ENCODE data around the gene MSI2.
A peak's percentile ranks its signal among the peaks of the same experiment; 100 is the strongest.
"Not testable (repeated sequence)": the region's sequence is repeated elsewhere in the genome, so short reads cannot be mapped to it uniquely, and the experiment has no call there.

Gene MSI2

DNA sequence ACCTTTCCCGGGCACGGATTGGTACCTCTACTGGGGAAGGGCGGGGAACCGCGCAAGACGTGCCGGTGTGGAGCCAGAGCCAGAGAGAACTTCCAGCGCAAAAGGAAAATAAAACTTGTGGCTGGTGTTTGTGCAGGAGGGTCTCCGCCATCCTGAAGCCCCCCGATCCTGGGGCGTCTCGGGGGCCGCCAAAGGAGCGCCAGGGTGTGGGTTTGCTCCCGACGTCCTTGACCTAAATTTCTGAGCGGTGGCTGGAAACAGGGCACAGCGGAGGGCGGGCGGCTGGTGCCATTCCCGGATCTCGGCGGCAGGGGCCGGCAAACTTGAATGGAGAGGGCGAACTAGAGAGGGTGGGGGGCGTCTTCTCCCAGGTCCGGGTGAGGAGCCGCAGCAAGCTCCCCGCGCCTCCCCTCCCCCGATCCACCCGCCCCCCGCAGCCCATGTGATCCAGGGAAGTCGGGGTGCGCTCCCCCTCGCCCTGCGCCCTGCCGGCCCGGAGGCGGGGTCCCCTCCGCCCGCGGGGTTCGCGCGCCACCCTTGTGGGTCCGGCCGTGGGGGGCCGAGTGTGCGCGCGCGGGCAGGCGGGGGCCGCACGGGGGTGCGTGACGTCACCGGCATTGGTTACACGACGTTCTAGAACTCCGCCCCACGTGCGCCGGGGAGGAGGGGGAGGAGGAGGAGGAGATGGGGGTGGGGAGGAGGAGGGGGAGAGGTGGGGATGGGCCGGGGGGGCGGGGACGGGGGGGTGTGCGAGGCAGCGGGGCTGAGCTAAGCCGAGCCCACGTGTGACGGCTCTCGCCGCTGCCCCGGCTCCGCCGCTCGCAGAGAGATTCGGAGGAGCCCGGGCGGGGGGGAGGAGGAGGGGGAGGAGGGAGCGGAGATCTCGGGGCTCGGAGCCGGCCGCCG, at the start of gene MSI2:
MSI2 (plus strand) TSS at position 748 of the 906 bp plus-strand sequence. CDS start 220 bp downstream, outside the sequence.
- DNase-seq (ENCODE audit: low read depth), result peak; percentile 34

DNA sequence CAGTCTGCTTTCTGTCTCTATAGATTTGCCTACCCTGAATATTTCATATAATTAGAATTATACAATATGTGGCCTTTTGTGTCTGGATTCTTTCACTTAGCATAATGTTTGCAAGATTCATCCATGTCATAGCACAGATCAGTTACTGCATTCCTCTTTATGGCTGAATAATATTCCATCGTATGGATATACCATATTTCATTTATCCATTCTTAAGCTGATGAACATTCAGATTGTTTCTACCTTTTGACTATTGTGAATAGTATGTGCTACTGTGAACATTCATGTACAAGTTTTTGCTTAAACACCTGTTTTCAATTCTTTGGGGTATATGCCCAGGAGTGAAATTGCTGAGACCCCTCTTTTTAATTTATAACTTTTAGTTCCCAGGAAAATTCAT, 49.4 kb upstream of the MSI2 start:
- DNase-seq (ENCODE audit: low read depth), result no peak

DNA sequence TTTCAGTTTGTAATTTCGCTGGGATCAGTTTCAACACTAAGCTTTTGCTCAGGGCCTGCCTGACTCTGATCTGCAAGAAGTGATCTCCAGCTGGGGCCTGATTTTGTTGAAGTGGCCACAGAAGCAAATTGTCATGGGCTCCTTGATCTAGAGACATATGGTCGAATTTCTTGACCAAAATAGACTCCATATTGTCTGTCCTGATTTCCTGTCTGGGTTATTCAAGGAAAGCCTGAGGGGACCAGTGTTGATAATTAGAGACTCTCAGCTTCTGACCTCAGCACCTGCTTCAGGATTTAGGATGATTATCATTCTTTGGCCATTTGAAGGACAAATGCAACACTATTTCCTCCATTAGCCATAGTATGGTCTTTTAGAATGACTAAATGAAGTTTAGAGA, 48.9 kb upstream of the MSI2 start:
- no peak for DNase-seq (ENCODE audit: low read depth)

- no peak for DNase-seq (ENCODE audit: low read depth)
Observed at GRCh38 chr17:57210224-57210553, 46.1 kb upstream of the MSI2 start.

DNA sequence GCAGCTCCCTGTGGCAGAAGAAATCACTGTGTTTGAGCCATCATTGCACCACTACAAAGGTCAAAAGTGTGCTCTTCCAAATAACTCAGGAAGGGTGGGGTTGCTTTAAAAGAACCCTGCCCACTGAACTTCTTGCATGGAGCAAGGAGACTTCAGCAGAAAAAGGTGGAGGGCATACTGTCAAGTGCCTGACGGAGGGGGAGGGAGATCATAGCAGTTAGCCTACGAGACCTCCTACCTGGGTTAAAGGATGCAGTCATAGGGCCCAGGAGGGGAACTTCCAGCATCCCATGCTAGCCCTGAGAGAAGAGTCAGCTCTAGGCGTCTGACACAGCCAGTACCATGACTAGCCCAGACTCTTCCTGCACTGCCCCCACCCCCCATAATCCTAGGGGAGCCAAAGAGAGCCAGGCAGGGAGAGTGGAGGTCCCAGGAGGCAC, 45.3 kb upstream of the MSI2 start:
- no peak for DNase-seq (ENCODE audit: low read depth)

- DNase-seq (ENCODE audit: low read depth), result no peak
Observed at GRCh38 chr17:57211543-57211942, 44.8 kb upstream of the MSI2 start.

DNA sequence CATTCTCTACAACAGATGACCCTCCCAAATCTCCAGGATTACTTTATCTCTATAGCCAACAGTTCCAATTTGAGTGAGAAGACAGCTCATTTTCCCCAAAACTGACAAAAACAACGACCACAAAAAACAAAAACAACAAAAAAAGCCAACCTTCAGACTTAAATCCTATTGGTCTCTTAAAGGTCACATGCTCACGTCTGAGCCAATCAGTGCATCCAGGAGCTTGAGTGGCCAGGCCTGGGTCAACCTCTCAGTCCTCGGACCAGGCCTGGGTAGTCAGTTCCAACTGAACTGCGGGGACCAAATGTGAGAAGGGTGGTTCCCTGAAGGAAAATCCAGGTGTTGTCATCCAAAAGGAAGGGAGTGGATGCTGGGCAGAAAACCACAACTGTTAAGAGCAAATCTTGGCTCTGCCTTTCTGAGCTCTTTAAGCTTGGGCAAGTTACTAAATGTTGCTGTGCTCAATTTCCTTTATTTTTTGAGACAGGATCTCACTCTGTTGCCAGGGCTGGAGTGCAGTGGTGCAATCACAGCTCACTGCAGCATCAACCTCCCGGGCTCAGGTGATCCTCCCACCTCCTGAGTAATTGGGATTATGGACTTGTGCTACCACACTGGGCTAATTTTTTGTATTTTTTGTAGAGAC, 43.0 kb upstream of the MSI2 start:
- DNase-seq (ENCODE audit: low read depth), result no peak

- no peak for DNase-seq (ENCODE audit: low read depth)
Observed at GRCh38 chr17:57215317-57215716, 41.0 kb upstream of the MSI2 start.

- DNase-seq (ENCODE audit: low read depth), result no peak
Observed at GRCh38 chr17:57221366-57222350, 34.7 kb upstream of the MSI2 start.

- DNase-seq (ENCODE audit: low read depth), result not testable (repeated sequence)
Observed at GRCh38 chr17:57222422-57222821, 33.9 kb upstream of the MSI2 start.

GRCh38 chr17:57225127-57225526, 31.2 kb upstream of the MSI2 start:
- no peak for DNase-seq (ENCODE audit: low read depth)

DNA sequence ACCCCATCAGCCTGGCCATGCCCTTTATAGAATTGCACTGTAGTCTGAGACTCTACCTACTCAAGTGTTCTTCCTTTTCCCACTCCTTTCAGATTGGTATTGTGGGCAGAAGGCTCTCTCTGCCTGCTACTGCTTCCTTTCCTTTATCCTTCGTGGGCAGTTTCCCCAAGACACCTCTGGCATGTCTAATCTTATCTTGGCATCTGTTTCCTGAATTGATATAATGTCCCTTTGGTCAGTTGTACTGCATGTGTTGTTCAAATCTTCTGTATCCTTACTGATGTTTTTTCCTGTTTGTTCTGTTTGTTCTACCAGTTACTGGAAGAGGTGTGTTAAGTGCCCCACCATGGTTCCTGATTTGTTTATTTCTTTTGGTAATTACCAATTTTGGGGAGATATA, 29.5 kb upstream of the MSI2 start:
- DNase-seq (ENCODE audit: low read depth), result no peak

DNA sequence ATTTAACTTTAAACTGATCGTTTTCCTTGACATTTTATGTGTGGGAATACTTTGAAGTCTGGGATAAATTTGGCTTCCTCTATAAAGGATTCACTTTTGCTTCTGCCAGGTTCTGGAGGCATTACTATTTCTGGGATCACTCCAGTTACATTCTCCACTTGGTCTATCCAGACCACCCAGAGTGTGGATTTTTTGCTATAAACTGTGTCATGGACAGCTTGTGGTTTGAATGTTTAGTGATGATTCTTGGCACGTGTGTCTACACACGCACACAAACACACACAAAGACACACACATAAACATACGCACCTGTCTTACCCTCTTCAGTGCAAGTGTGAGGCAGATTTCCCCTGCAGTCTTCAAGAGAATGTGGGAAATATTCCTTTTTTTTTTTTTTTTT, 27.4 kb upstream of the MSI2 start:
- no peak for DNase-seq (ENCODE audit: low read depth)

GRCh38 chr17:57234061-57234738, 22.1 kb upstream of the MSI2 start:
- no peak for DNase-seq (ENCODE audit: low read depth)

DNA sequence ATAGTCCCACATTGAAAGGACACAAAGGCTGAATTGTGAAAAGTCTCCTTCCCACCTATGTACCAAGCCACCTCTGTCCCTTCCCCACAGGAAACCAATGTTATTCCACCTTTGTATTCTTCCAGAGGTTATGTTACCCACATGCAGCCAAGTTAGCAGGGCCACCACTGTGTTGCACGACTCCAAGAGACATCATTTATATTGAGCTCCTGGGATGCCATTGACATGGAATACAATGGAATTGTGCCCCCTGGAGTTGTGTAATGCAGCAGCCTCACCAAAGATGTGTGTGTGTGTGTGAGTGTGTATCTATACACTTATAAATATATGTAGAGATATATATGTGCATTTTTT, 21.6 kb upstream of the MSI2 start:
- no peak for DNase-seq (ENCODE audit: low read depth)

- no peak for DNase-seq (ENCODE audit: low read depth)
Observed at GRCh38 chr17:57235124-57235523, 21.2 kb upstream of the MSI2 start.

- no peak for DNase-seq (ENCODE audit: low read depth)
Observed at GRCh38 chr17:57236686-57237299, 19.5 kb upstream of the MSI2 start.

DNA sequence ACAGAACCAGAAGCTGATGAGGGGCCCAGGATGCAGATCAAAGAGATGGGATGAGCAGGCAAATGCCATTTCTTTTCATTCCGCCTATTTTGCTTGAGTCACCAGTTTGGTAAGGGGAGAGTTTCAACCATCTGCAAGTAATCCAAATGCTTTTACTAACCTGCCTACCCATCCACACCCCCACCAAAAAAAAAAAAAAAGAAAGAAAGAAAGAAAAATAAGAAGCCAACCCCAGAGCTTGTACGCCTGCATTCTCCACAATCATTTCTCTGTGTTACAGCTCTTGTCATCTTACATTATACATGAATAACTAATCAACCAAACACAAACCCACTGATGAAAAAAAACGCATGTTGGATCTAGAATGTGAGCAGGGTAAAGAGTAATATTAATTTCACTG, 15.7 kb upstream of the MSI2 start:
- DNase-seq (ENCODE audit: low read depth), result no peak

GRCh38 chr17:57242148-57242547, 14.2 kb upstream of the MSI2 start:
- DNase-seq (ENCODE audit: low read depth), result no peak

DNA sequence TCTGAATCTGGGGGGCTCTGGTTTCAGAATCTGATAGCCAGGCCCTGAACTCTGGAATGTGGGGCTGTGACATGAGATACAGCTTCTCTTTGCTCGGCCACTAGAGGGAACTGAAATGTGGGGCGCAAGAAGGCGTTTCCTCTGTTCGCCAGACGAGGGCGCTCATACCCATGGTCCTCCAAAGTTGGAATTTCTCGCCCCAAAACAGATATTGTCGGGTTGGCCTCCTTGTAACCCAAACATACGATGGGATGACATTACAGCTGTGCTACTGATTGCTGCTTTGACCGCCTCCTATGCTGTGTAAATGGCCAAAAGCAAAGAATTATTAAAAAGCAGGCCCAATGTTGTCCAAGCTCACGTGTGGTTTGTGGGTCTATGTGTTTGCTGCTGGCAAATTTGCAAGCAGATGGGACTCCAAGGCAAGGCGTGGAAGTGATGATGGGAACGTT, 13.1 kb upstream of the MSI2 start:
- peak; percentile 11 for DNase-seq (ENCODE audit: low read depth)

DNA sequence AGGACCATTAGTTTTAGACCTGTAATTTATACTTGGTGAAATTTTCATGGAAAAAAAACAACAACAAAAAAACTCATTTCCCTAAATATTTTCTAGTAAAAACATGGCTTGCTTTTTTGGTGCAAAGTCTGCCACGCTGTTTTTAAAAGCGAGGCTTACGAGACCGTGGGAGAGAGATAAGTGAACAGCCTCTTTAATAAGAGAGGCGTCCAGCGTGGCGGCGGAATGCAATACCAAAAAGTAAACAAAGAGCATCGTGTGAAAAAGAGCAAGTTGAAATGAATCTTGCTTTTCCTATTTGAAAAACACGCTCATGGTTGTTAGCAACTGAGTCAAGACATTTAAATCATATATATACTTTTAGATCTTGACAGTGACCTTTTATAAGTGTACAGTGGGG, 10.5 kb upstream of the MSI2 start:
- DNase-seq (ENCODE audit: low read depth), result no peak
